OCI-LY1 (cell line): ENCODE results near the gene KCNK17.

Experiments
- H2AFZ ChIP-seq: fragments of 200-600 bp; sonication (generic), shearing (Covaris generic); 2 replicates; pipeline ENCODE4 v1.6.0; 2014; ENCODE audit warnings: antibody characterized with exemption, mild to moderate bottlenecking, low read length
- H3F3A ChIP-seq: fragments of 200-600 bp; sonication (generic), shearing (Covaris generic); 2 replicates; pipeline ENCODE4 v1.6.0; 2014; ENCODE audit warnings: mild to moderate bottlenecking, antibody characterized with exemption, low read length, moderate library complexity; ENCODE audit not compliant: insufficient read depth
- H3K27ac ChIP-seq: fragments of 200-600 bp; sonication (generic); 2 replicates; pipeline ENCODE4 v1.5.1; 2014; ENCODE audit warnings: low read length, mixed run types, mild to moderate bottlenecking, low read depth; ENCODE audit not compliant: poor library complexity, severe bottlenecking
- H3K27me3 ChIP-seq: fragments of 200-600 bp; sonication (generic); 2 replicates; pipeline ENCODE4 v1.6.0; 2014; ENCODE audit warnings: antibody characterized with exemption, mild to moderate bottlenecking, low read length, moderate library complexity; ENCODE audit not compliant: insufficient read depth
- H3K36me3 ChIP-seq: fragments of 200-600 bp; sonication (generic); 2 replicates; pipeline ENCODE4 v1.6.1; 2014; ENCODE audit warnings: mild to moderate bottlenecking, antibody characterized with exemption, low read length, moderate library complexity, mixed read lengths; ENCODE audit not compliant: insufficient read depth
- H3K4me1 ChIP-seq: fragments of 200-600 bp; sonication (generic); 2 replicates; pipeline ENCODE4 v1.5.1; 2014; ENCODE audit warnings: mild to moderate bottlenecking, low read length, moderate library complexity; ENCODE audit not compliant: insufficient read depth, severe bottlenecking
- H3K4me2 ChIP-seq: fragments of 200-600 bp; sonication (generic), shearing (Covaris generic); 2 replicates; pipeline ENCODE4 v1.6.1; 2014; ENCODE audit warnings: low read length
- H3K4me3 ChIP-seq: fragments of 200-600 bp; sonication (generic); 2 replicates; pipeline ENCODE4 v1.5.1; 2014; ENCODE audit warnings: low read length, low read depth, mild to moderate bottlenecking, mixed read lengths; ENCODE audit not compliant: poor library complexity, severe bottlenecking
- H3K79me2 ChIP-seq: fragments of 200-600 bp; shearing (Covaris generic); 2 replicates; pipeline ENCODE4 v1.6.1; 2016; ENCODE audit warnings: mixed run types, low read length, mixed read lengths; ENCODE audit not compliant: insufficient read depth
- H3K9ac ChIP-seq: fragments of 200-600 bp; sonication (generic), shearing (Covaris generic); 2 replicates; pipeline ENCODE4 v1.6.1; 2014; ENCODE audit warnings: mild to moderate bottlenecking, low read length, mixed read lengths
- H3K9me2 ChIP-seq: fragments of 200-600 bp; sonication (generic), shearing (Covaris generic); 2 replicates; pipeline ENCODE4 v1.6.1; 2014; ENCODE audit warnings: low read depth, mild to moderate bottlenecking, low read length, mixed read lengths
- H3K9me3 ChIP-seq: fragments of 200-600 bp; shearing (Covaris generic); 2 replicates; pipeline ENCODE4 v1.6.1; 2014; ENCODE audit warnings: low read length, mixed read lengths
- H4K20me1 ChIP-seq: fragments of 200-600 bp; sonication (generic), shearing (Covaris generic); 2 replicates; pipeline ENCODE4 v1.6.0; 2016; ENCODE audit warnings: mild to moderate bottlenecking, low read length; ENCODE audit not compliant: insufficient read depth
- CTCF ChIP-seq: fragments of 200-600 bp; sonication (generic), shearing (Covaris generic); IDR thresholded peaks from 2 replicates; pipeline ENCODE4 v1.5.1; 2017; ENCODE audit warnings: mild to moderate bottlenecking, antibody characterized with exemption, low read length, moderate library complexity, mixed read lengths
- EZH2 ChIP-seq: fragments of 200-600 bp; sonication (generic), shearing (Covaris generic); IDR thresholded peaks from 2 replicates; pipeline ENCODE4 v1.8.0; 2017; ENCODE audit warnings: borderline replicate concordance, mixed run types, mild to moderate bottlenecking, antibody characterized with exemption, low read length, moderate library complexity, mixed read lengths

KCNK17 gene

GRCh38 chr6:39276379-39276995 is 37.7 kb downstream of the KCNK17 start:
- no peaks in the 10 kb centered on the region for H3K9me3 ChIP-seq
- H3K79me2 ChIP-seq = no peaks in the 10 kb centered on the region
- no peaks in the 10 kb centered on the region for H3K27me3 ChIP-seq
- H3K4me3 ChIP-seq = no peak overlapping the region
- TF ChIP-seq EZH2 (no peak), CTCF (no peak)
- no peaks in the 10 kb centered on the region for H3K36me3 ChIP-seq
- H3K27ac ChIP-seq = no peak overlapping the region
- H3K4me2 ChIP-seq = no peak overlapping the region
- H3F3A ChIP-seq = no peaks in the 10 kb centered on the region
- H3K9me2 ChIP-seq = no peaks in the 10 kb centered on the region
- H2AFZ ChIP-seq = no peak overlapping the region
- H4K20me1 ChIP-seq = no peaks in the 10 kb centered on the region
- H3K9ac ChIP-seq = no peak overlapping the region
- H3K4me1 ChIP-seq = no peaks in the 10 kb centered on the region

GRCh38 chr6:39274903-39275302 is 39.3 kb downstream of the KCNK17 start:
- H4K20me1 ChIP-seq = no peaks in the 10 kb centered on the region
- H3F3A ChIP-seq = no peaks in the 10 kb centered on the region
- no peak overlapping the region for H3K9ac ChIP-seq
- no peaks in the 10 kb centered on the region for H3K4me1 ChIP-seq
- H3K27ac ChIP-seq = no peak overlapping the region
- H3K4me2 ChIP-seq = no peak overlapping the region
- H2AFZ ChIP-seq = no peak overlapping the region
- H3K9me3 ChIP-seq = no peaks in the 10 kb centered on the region
- TF ChIP-seq CTCF (no peak), EZH2 (no peak)
- H3K36me3 ChIP-seq = no peaks in the 10 kb centered on the region
- no peaks in the 10 kb centered on the region for H3K27me3 ChIP-seq
- H3K4me3 ChIP-seq = no peak overlapping the region
- no peaks in the 10 kb centered on the region for H3K79me2 ChIP-seq
- H3K9me2 ChIP-seq = no peaks in the 10 kb centered on the region

- H3K27me3 ChIP-seq = no peaks in the 10 kb centered on the region
- no peaks in the 10 kb centered on the region for H3K4me1 ChIP-seq
- H4K20me1 ChIP-seq = no peaks in the 10 kb centered on the region
- no peak overlapping the region for H3K4me3 ChIP-seq
- no peak overlapping the region for H2AFZ ChIP-seq
- H3K9ac ChIP-seq = no peak overlapping the region
- no peaks in the 10 kb centered on the region for H3K9me2 ChIP-seq
- TF ChIP-seq CTCF (no peak), EZH2 (no peak)
- H3K79me2 ChIP-seq = no peaks in the 10 kb centered on the region
- no peak overlapping the region for H3K27ac ChIP-seq
- no peaks in the 10 kb centered on the region for H3K36me3 ChIP-seq
- no peak overlapping the region for H3K4me2 ChIP-seq
- no peaks in the 10 kb centered on the region for H3F3A ChIP-seq
- no peaks in the 10 kb centered on the region for H3K9me3 ChIP-seq
These were observed 39.7 kb downstream of the KCNK17 start for GRCh38 chr6:39274471-39274870.
